Fibroblast of the conjunctiva (primary cell): Measurements from ENCODE around the gene MAP2K6.

Experiments used
- DNase-seq: peaks from one replicate; pipeline ENCODE4 v3.0.0-alpha.2; 2010; ENCODE audit warnings: low read depth

The MAP2K6 gene

GRCh38 chr17:69578385-69578936, 164.0 kb downstream of the MAP2K6 start:
- DNase-seq, result no peak

DNA sequence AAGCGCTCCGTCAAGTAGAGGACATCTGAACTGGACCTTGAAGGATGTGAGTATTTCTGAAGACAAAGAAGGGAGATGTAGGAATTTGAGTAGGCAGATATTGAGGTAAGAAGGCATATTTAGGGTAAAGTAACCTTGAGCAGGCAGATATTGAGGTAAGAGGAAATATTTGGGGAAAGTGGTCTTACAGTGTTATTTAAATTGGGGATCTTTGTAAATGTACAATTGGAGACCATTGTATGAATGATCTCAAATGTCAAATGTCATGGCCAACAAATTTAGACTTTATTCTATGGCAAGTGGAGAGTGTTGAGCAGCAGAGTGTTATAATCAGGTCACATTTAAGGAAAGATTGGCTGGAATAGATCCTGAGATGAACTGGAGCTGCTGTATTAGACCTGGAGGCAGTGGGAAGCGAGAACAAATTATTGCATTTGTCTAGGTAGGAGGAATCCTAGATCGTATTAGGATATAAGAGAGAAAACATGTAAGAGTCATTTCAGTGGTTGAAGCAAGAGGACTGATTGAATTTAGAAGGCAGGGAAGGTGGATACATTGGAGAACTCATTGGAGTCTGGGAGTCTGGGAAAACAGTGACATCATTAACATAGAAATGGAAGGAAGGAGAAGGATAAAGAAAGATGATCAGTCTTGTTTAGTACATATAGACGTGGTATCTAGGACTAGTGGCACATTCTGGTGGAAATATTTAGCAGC, 165.6 kb downstream of the MAP2K6 start:
- DNase-seq, result no peak

GRCh38 chr17:69581061-69581961, 166.8 kb downstream of the MAP2K6 start:
- DNase-seq, result no peak

- no peak for DNase-seq
Observed at GRCh38 chr17:69588316-69588715, 173.8 kb downstream of the MAP2K6 start.

- no peak for DNase-seq
Observed at GRCh38 chr17:69588827-69589239, 174.3 kb downstream of the MAP2K6 start.

DNA sequence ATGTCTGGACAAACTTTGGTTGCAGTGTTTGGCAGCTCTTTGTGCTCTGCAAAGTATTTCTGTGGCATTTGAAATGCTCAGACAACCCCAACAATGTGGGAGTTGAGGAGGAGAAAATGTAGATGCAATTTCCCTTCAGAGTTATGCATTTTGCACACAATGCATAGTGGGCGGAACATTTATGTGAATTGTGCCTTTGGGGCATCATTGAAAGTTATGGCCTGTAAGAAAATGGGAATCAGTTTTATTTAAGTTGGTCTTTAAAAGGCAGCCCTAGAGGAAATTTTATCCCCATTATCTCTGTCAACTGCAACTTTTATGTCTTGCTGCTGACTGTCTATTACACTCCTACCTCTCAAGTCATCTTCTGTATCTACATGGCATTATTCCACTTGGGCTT, 176.2 kb downstream of the MAP2K6 start:
- no peak for DNase-seq

- peak; percentile 49 for DNase-seq
Observed at GRCh38 chr17:69592692-69593350, 178.3 kb downstream of the MAP2K6 start.

- no peak for DNase-seq
Observed at GRCh38 chr17:69593351-69593715, 178.8 kb downstream of the MAP2K6 start.

DNA sequence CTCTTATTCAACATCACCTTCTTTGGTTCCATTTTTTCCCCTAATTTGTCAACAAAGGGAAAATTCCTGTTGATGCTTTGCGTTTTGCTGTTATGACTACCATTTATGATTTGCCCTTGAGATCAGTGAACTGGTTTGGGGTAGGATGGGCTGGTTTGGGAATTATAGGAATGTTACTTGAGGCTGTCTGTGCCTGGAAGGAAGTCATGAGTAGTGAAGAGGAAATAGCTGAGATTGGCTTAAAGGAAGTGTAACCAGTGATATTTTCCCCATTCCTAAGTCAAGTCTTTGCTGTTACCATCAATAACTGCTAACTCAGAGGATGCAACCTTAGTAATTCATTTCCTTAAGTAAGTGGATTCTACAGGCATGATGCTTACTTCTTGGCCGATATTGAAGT, 179.2 kb downstream of the MAP2K6 start:
- DNase-seq, result no peak

DNA sequence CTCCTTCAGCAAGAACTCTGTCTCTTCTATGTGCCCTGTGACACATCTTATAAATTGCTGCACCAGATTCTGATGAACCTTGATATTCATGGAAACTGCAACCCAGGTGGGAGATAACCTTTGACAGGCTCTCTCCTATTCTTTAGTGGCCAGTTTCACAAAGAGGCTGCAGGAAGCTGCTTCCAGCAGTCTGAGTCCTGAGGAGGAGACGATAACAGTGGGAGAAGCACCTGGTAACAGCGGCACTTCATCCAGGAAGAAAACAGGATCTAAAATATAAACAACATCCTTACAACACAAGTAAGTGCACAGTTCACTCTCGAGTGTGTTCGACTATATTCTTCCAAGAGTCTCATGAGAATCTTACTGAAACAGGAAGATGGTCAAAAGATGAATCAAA, 180.1 kb downstream of the MAP2K6 start:
- no peak for DNase-seq

DNA sequence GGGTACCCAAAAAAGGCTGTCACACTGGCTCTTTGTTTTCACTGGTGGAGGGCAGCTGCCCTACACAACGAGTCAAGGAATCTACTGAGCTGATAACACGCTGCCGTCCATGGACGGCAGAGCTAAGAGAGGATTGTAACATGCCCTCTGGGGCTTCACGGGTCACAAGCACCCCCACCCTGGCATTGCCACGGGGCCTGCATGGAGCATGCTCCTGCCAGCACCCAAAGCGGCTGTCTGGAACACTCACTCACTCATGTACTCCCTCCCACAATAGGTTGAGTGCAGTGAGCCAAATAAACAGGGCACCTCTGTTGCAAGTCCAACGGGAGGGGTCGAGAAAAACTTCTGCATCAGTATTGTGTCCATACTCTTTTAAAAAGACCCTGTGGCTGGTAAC, 181.6 kb downstream of the MAP2K6 start:
- DNase-seq, result no peak

GRCh38 chr17:69597898-69598692, 183.6 kb downstream of the MAP2K6 start:
- DNase-seq, result no peak

DNA sequence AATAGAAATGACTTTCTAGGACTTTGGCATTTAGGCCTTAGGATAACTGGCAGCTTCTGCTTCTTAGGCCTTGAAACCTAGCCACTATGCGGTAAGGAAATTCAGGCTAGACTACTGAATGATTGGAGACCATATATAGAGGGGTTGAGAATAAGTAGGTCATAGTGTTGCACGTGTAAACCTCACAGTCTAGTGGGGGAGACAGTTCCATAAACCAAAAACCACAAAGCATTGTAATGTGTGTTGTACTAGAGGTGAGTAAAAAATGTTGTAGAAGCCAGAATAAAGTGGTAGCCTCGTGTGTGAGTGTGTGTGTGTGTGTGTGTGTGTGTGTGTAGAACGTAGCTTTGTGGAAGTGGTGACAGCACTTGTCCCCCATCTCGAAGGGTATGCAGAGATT, 188.5 kb downstream of the MAP2K6 start:
- no peak for DNase-seq
